ENCODE data around the gene ZC2HC1C. TPM values are rescaled to one million over a fixed set of nuclear protein-coding genes. Genes with fewer than 3 reads are reported as not detected.

Gene ZC2HC1C
- total and polyA plus RNA-seq, 9 of the 15 experiments (the other 6 are each of a cell fraction or from before 2014, with no cell fraction given), result 6.3 to 9.2 (median 7.7) TPM

DNA sequence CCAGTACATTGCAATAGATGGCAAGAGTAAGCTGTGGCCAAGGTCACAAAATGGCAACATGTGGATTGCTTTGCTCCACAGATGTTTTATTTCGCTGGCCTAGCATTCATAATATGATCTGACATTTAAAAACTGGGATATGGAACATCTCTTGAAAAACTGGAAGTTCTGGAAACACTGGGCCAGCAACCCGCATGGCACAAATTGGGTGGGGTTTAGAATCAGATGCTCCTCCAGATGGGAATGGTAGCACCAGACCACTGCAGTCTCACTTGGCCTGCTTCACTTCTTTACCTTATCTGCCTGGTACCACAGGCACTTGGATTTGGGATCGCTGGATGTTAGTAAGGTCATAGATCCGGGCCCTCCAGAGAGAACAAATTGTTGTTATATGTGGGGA, 10.1 kb downstream of the ZC2HC1C start (continued):
- TF ChIP-seq, protein P1, sequence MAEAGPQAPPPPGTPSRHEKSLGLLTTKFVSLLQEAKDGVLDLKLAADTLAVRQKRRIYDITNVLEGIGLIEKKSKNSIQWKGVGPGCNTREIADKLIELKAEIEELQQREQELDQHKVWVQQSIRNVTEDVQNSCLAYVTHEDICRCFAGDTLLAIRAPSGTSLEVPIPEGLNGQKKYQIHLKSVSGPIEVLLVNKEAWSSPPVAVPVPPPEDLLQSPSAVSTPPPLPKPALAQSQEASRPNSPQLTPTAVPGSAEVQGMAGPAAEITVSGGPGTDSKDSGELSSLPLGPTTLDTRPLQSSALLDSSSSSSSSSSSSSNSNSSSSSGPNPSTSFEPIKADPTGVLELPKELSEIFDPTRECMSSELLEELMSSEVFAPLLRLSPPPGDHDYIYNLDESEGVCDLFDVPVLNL (CRISPR knock-in tag; IDR thresholded peaks at IDR 0.05; ENCODE audit: low read depth), result no peak
- no peak for TF ChIP-seq RB1 (IDR thresholded peaks at IDR 0.05; ENCODE audit: low read depth)

DNA sequence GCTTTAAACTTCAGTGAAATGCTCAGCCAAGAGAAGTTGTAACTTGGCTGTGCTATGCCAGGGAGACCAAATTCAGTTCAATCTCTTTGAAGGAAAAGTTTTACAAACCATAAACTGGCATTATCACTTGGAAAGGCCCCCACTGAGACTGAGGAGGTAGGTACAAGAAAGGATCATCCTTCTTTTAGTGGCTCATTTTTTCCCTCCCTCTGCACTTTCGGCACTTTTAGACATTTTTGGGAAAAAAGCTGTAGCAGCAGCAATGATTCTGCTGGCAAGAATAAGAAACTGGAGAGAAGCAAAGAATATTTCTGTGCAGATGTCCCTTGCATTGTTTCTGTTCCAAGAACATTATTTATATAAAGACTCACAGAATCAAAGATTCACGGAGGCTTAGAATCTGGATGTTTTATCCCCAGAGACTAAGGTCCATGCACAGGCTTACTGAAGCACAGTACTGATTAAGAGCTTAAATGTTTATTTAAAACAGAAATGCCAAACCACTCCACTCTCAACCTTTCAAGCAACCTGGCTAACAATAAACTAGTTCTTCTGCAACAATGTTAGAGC, 12.3 kb downstream of the ZC2HC1C start:
- intact Hi-C loops (cut with micrococcal nuclease), result no loop called here
- Histone ChIP-seq H3K27me3 (ENCODE audit: control insufficient read depth in 2 of 2, insufficient read depth in 2 of 2, low read length in 2 of 2) (no peaks in the 10 kb centered on the region), H3K27ac (ENCODE audit: extremely low read depth, low read depth, low read length) (no peak overlapping the region), H3K36me3 (ENCODE audit: control insufficient read depth, insufficient read depth, low read length) (peaks cover 20% of the 10 kb centered on the region; the same call in 1 of the 3 replicates), H3K4me3 (no peak overlapping the region), H2AFZ (ENCODE audit: low read depth, low read length) (no peak overlapping the region), H3K4me2 (ENCODE audit: insufficient read depth, low read length) (no peak overlapping the region), H3K9me3 (replicated peaks; ENCODE audit: control insufficient read depth, insufficient read depth, low read depth, low read length) (no peaks in the 10 kb centered on the region), H3K79me2 (ENCODE audit: control insufficient read depth, insufficient read depth, low read length) (no peaks in the 10 kb centered on the region), H3K9ac (ENCODE audit: insufficient read depth in 1 of 2, low read depth in 2 of 2, low read length in 2 of 2) (no peak overlapping the region), H4K20me1 (replicated peaks; ENCODE audit: control insufficient read depth, insufficient read depth, low read length) (no peaks in the 10 kb centered on the region), H3K9me1 (ENCODE audit: control insufficient read depth, insufficient read depth, low read length) (no peaks in the 10 kb centered on the region), H3K4me1 (replicated peaks in 1 of 2; ENCODE audit: control insufficient read depth in 2 of 2, insufficient read depth in 2 of 2, low read length in 2 of 2) (no peaks in the 10 kb centered on the region)
- WGBS (ENCODE audit: insufficient coverage, low coverage, missing lambda C conversion rate), result 100% methylated on average over 2 of the region's 2 CpGs
- BruUV-seq (replicated peaks), result no TSS peak
- FAIRE-seq, result no peak
- ChIA-PET POLR2A (no interaction called here), CTCF (ENCODE audit: low intra/inter-chr PET ratio) (no interaction called here)
- no peak for DNase-seq (ENCODE audit: extremely low read depth in 1 of 4, low spot score in 3 of 4)
- no peak for ATAC-seq
- TF ChIP-seq, protein P2, sequence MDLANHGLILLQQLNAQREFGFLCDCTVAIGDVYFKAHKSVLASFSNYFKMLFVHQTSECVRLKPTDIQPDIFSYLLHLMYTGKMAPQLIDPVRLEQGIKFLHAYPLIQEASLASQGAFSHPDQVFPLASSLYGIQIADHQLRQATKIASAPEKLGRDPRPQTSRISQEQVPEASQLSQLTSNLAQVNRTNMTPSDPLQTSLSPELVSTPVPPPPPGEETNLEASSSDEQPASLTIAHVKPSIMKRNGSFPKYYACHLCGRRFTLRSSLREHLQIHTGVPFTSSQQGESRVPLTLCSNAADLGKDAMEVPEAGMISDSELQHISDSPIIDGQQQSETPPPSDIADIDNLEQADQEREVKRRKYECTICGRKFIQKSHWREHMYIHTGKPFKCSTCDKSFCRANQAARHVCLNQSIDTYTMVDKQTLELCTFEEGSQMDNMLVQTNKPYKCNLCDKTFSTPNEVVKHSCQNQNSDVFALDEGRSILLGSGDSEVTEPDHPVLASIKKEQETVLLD (IDR thresholded peaks at IDR 0.05), result no peak
- no peak for TF ChIP-seq ZNF165 (CRISPR knock-in tag; IDR thresholded peaks at IDR 0.05; ENCODE audit: borderline replicate concordance)
- no peak for TF ChIP-seq NFATC3 (IDR thresholded peaks at IDR 0.05)
- TF ChIP-seq ZNF551 (CRISPR knock-in tag; IDR thresholded peaks at IDR 0.05), result no peak
- TF ChIP-seq HDAC1 (IDR thresholded peaks at IDR 0.05), result no peak
- TF ChIP-seq ZNF316 (IDR thresholded peaks at IDR 0.05), result no peak
- TF ChIP-seq EP300 (IDR thresholded peaks at IDR 0.05; ENCODE audit: low read length), result no peak
- TF ChIP-seq THRAP3 (IDR thresholded peaks at IDR 0.05; ENCODE audit: borderline replicate concordance), result no peak
- TF ChIP-seq HDAC3 (IDR thresholded peaks at IDR 0.05; ENCODE audit: borderline replicate concordance, partially characterized antibody), result no peak
- no peak for TF ChIP-seq ZNF184 (CRISPR knock-in tag; IDR thresholded peaks at IDR 0.05)
- TF ChIP-seq ERF (CRISPR knock-in tag; IDR thresholded peaks at IDR 0.05), result no peak
- in situ Hi-C loops (cut with MboI), result no loop called here

Measured in K562 (cell line).